Calu3 (cell line): Measurements from ENCODE around the gene ADA. TPM values are rescaled to one million over a fixed set of nuclear protein-coding genes. Genes with fewer than 3 reads are reported as not detected.

Source experiments
- BruUV-seq: library from RNA; stranded (reverse); fragments of 400-500 nt; replicated peaks from 2 replicates; lab custom pipeline; 2021; lab: Mats Ljungman, UMichigan
- CTCF ChIA-PET: fragments of 300-600 bp; sonication (Branson Sonifier 250); formaldehyde crosslinking; loops from one replicate; lab custom pipeline; 2022; ENCODE audit warnings: antibody characterized with exemption; lab: Charles Lee
- DNase-seq: peaks from one replicate; pipeline ENCODE4 v3.0.0; 2022
- H3K27ac Mint-ChIP-seq: one replicate; pipeline ENCODE4 v1.8.0; 2022; ENCODE audit warnings: mixed read lengths; ENCODE audit not compliant: unreplicated experiment
- H3K27me3 Mint-ChIP-seq: one replicate; pipeline ENCODE4 v1.8.0; 2022; ENCODE audit warnings: mixed read lengths; ENCODE audit not compliant: unreplicated experiment
- H3K36me3 Mint-ChIP-seq: one replicate; pipeline ENCODE4 v1.8.0; 2022; ENCODE audit warnings: mild to moderate bottlenecking, moderate library complexity, mixed read lengths; ENCODE audit not compliant: insufficient read depth, unreplicated experiment
- H3K4me1 Mint-ChIP-seq: one replicate; pipeline ENCODE4 v1.8.0; 2022; ENCODE audit warnings: mild to moderate bottlenecking, low read depth, mixed read lengths; ENCODE audit not compliant: unreplicated experiment
- H3K4me3 Mint-ChIP-seq: one replicate; pipeline ENCODE4 v1.8.0; 2022; ENCODE audit warnings: mild to moderate bottlenecking, low read depth, moderate library complexity, mixed read lengths; ENCODE audit not compliant: unreplicated experiment
- H3K9me3 Mint-ChIP-seq: one replicate; pipeline ENCODE4 v1.8.0; 2022; ENCODE audit warnings: low read depth, mixed read lengths; ENCODE audit not compliant: unreplicated experiment
- CTCF ChIP-seq: fragments of 200-600 bp; IDR thresholded peaks from one replicate; pipeline ENCODE4 v1.8.0; 2022; ENCODE audit warnings: antibody characterized with exemption; ENCODE audit not compliant: unreplicated experiment
- intact Hi-C: fragments of 100-400 bp; cut with micrococcal nuclease; formaldehyde crosslinking; loops from one replicate; pipeline ENCODE4 v1.10.0; 2022; ENCODE audit not compliant: unreplicated experiment
- total RNA-seq: library from RNA; stranded (reverse); gene quantifications from 2 replicates; pipeline ENCODE4 v1.2.3, GENCODE V29; 2022

ADA gene
- total RNA-seq, 1 experiment from 2014 or later = 7.5 TPM

- DNase-seq = no peak
- TF ChIP-seq CTCF = no peak
- Mint-ChIP-seq H3K27ac (no peak overlapping the region), H3K27me3 (peaks cover 40% of the 10 kb centered on the region), H3K9me3 (no peaks in the 10 kb centered on the region), H3K4me1 (peaks cover 8% of the 10 kb centered on the region), H3K4me3 (no peak overlapping the region), H3K36me3 (peaks cover 4% of the 10 kb centered on the region)
- intact Hi-C loops = no loop called here
- CTCF ChIA-PET = interaction anchor here (0.5 to 1.7 kb wide), 2 partner anchors 17 to 109 kb away, joined by 3 to 5 read pairs; no protein-coding TSS in a partner anchor
- BruUV-seq = no TSS peak
Measured at GRCh38 chr20:44666066-44666465, 14.6 kb upstream of the ADA start.

- no TSS peak for BruUV-seq
- Mint-ChIP-seq H3K36me3 (no peaks in the 10 kb centered on the region), H3K27ac (no peak overlapping the region), H3K27me3 (peaks cover 49% of the 10 kb centered on the region), H3K4me1 (no peaks in the 10 kb centered on the region), H3K9me3 (no peaks in the 10 kb centered on the region), H3K4me3 (no peak overlapping the region)
- no peak for DNase-seq
- TF ChIP-seq CTCF = no peak
- CTCF ChIA-PET = no interaction called here
- intact Hi-C loops = no loop called here
Measured at GRCh38 chr20:44664131-44664530, 12.6 kb upstream of the ADA start.

DNA sequence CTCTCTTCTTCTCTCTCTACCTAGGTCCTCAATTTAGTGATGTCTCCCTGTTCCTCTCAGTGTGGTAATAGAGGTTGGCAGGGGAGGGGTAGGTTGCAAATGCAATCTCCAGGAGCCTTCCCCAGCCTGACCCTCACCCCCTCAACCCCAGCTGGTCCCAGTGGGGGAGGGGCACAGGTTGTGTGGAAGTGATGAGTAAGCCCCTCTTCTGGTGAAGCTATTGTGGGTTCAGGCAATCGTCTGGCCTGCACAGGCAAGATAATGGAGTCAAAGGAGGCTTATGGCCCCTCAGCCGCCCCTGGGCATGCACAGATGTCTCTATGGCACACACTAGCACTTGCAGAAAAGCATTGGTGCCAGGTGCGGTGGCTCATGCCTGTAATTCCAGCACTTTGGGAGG lies 10.8 kb upstream of the ADA start:
- CTCF ChIA-PET = no interaction called here

DNA sequence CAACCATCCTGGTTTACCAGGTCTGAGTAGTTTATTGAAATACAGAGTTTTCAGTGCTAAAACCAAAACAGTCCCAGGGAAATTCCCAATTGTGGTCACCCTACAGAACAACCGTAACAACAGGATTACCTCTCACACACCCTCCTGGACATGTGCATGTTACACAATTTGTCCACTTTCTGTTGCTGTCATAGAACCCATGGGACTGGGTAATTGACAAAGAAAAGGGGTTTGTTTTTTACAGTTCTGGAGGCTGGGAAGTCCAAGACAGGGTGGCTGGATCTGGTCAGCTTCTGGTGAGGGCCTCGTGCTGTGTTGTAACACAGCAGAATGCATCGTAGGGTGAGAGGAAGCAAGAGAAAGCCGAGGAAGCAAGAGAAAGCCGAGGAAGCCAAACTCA lies 9.1 kb upstream of the ADA start:
- no peak for DNase-seq
- intact Hi-C loops = no loop called here
- CTCF ChIA-PET = no interaction called here
- TF ChIP-seq CTCF = no peak
- Mint-ChIP-seq H3K27me3 (peaks cover 83% of the 10 kb centered on the region), H3K27ac (no peak overlapping the region), H3K9me3 (no peaks in the 10 kb centered on the region), H3K4me3 (no peak overlapping the region), H3K4me1 (no peaks in the 10 kb centered on the region), H3K36me3 (no peaks in the 10 kb centered on the region)
- no TSS peak for BruUV-seq

More for the DNA sequence above, 10.8 kb upstream of the ADA start:
- no peaks in the 10 kb centered on the region for H3K9me3 Mint-ChIP-seq
- intact Hi-C loops = no loop called here
- BruUV-seq = no TSS peak
- H3K4me1 Mint-ChIP-seq = no peaks in the 10 kb centered on the region
- TF ChIP-seq CTCF = no peak
- no peak overlapping the region for H3K27ac Mint-ChIP-seq
- H3K4me3 Mint-ChIP-seq = no peak overlapping the region
- H3K27me3 Mint-ChIP-seq = peaks cover 67% of the 10 kb centered on the region
- DNase-seq = no peak
- H3K36me3 Mint-ChIP-seq = no peaks in the 10 kb centered on the region
